Colonic mucosa (tissue), 4 donors: ENCODE measurements around the gene RABGAP1. TPM values are rescaled to one million over a fixed set of nuclear protein-coding genes. Genes with fewer than 3 reads are reported as not detected.

Source experiments
- DNase-seq: peaks from one replicate; pipeline ENCODE4 v3.0.0-alpha.2; 2020
- H3K27ac ChIP-seq: fragments of 200-600 bp; one replicate; pipeline ENCODE4 v1.8.0; 2021
- H3K27me3 ChIP-seq: fragments of 200-600 bp; one replicate; pipeline ENCODE4 v1.8.0; 2021
- H3K36me3 ChIP-seq: fragments of 200-600 bp; one replicate; pipeline ENCODE4 v1.8.0; 2021
- H3K4me1 ChIP-seq: fragments of 200-600 bp; one replicate; pipeline ENCODE4 v1.8.0; 2021; ENCODE audit warnings: mild to moderate bottlenecking
- H3K4me3 ChIP-seq: fragments of 200-600 bp; one replicate; pipeline ENCODE4 v1.8.0; 2021
- H3K9ac ChIP-seq, 2 donors: one replicate each; pipeline ENCODE4 v1.7.0; 2013; ENCODE audit warnings: control low read depth in 2 of 2, low read depth in 2 of 2, low read length in 2 of 2
- H3K9me3 ChIP-seq: fragments of 200-600 bp; one replicate; pipeline ENCODE4 v1.8.0; 2021
- intact Hi-C: fragments of 100-400 bp; cut with DNase I; formaldehyde crosslinking; loops from one replicate; pipeline ENCODE4 v1.14.1; 2022
- total RNA-seq, 2 donors: library from RNA; stranded (reverse); fragmentation: NEBNext Ultra II Directional in 1 of 2; extraction: Animal tissue kit (Norgen Biotek cat#: 25700) in 1 of 2; gene quantifications; one replicate each; pipeline ENCODE4 v1.2.1, GENCODE V29; 2021
- TF ChIP-seq, protein P1 (sequence below): fragments of 200-600 bp; IDR thresholded peaks from one replicate; pipeline ENCODE4 v1.8.0; 2022; ENCODE audit warnings: antibody characterized with exemption, mild to moderate bottlenecking
- donor health status: healthy.
- donor health status: DM: no; HTN: no; CAD: no.
- donor health status: DM: no; HTN: no; CAD: no.

Gene RABGAP1
- total RNA-seq, 2 donors from 2014 or later = 40.9 to 49.4 TPM

DNA sequence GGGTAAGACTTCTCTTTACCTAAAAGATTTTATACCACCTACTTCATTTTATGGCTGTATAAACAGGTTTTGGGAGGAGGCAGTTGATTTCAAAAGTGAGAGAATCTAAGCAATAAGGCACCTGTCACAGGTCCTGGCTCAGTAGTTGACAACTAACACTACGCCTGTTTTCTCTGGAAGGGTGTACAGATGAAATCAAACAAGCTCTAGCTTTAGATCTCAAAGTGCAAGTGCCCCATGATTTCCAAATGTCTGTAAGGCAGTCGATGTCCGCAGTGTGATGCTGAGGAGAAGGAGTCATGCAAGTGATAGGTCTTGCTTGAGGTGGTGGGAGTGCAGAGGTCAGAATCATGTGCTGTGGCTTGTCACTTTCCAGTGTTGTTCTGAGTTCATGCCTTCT is 158.7 kb downstream of the RABGAP1 start:
- Histone ChIP-seq H3K27me3 (no peaks in the 10 kb centered on the region), H3K36me3 (peaks cover 12% of the 10 kb centered on the region), H3K4me3 (no peak overlapping the region), H3K27ac (no peak overlapping the region), H3K9me3 (no peaks in the 10 kb centered on the region), H3K4me1 (no peaks in the 10 kb centered on the region), H3K9ac (no peak overlapping the region)
- DNase-seq = no peak
- intact Hi-C loops = no loop called here
- TF ChIP-seq, protein P1, sequence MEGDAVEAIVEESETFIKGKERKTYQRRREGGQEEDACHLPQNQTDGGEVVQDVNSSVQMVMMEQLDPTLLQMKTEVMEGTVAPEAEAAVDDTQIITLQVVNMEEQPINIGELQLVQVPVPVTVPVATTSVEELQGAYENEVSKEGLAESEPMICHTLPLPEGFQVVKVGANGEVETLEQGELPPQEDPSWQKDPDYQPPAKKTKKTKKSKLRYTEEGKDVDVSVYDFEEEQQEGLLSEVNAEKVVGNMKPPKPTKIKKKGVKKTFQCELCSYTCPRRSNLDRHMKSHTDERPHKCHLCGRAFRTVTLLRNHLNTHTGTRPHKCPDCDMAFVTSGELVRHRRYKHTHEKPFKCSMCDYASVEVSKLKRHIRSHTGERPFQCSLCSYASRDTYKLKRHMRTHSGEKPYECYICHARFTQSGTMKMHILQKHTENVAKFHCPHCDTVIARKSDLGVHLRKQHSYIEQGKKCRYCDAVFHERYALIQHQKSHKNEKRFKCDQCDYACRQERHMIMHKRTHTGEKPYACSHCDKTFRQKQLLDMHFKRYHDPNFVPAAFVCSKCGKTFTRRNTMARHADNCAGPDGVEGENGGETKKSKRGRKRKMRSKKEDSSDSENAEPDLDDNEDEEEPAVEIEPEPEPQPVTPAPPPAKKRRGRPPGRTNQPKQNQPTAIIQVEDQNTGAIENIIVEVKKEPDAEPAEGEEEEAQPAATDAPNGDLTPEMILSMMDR = no peak

DNA sequence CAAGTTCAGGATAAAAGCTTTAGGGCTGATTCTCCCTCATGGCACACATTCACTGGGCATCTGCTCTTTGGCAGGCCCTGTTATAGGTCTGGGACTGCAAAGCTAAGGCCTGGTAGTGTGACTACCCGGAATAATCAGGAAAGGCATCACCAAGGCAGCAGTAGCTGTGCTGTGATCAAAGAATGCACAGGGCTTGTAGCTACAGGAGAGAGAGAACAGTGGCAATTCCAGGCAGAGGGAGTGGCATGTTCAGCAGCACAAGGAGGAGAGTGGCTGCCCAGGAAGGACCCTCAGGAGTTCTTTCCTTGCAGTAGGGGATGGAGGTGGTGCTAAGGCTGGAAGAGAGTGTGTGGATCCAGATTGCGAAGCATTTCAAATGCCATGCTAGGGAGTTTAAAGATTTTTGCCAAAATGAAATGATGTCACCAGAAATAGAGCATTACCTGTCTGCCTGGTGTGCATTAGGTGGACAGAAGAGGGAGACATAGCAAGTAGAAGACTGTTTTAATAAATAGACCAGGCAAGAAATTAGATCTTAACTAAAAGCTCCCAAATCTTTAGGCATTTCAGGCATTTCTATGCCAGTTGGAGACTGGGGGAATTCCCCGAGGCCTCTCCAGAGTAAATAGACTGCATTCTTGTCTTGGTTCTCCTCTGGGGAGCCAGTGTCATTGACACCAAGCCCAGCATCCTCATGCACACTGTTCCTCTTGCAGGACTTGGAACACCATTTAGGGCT is 161.7 kb downstream of the RABGAP1 start:
- TF ChIP-seq, protein P1 = no peak
- H3K36me3 ChIP-seq = peaks cover 6% of the 10 kb centered on the region
- intact Hi-C loops = no loop called here
- no peak overlapping the region for H3K4me3 ChIP-seq
- no peaks in the 10 kb centered on the region for H3K9me3 ChIP-seq
- no peaks in the 10 kb centered on the region for H3K4me1 ChIP-seq
- no peak overlapping the region for H3K9ac ChIP-seq
- no peaks in the 10 kb centered on the region for H3K27me3 ChIP-seq
- no peak overlapping the region for H3K27ac ChIP-seq
- no peak for DNase-seq

DNA sequence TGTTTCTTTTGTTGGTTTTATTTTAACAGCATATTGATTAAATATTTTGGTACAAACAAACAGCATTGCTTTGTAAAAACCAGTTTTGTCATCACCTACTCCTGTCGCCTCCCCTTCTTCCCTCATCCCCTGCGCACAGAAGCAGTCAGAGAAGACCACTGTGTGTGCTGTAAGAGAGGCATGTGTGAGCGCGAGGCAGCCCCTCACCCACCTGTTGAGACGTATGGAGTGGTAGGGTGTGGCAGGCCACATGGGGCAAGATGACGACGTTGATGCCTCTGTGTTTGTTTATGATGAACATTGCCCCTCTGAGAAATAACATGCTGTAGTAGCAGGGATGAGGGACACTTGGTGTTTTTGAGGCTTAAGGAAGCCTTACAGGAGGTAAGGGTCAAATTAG is 164.0 kb downstream of the RABGAP1 start:
- no peaks in the 10 kb centered on the region for H3K4me1 ChIP-seq
- H3K36me3 ChIP-seq = no peaks in the 10 kb centered on the region
- H3K9me3 ChIP-seq = no peaks in the 10 kb centered on the region
- TF ChIP-seq, protein P1 = no peak
- no peak for DNase-seq
- intact Hi-C loops = no loop called here
- no peak overlapping the region for H3K9ac ChIP-seq
- H3K27me3 ChIP-seq = no peaks in the 10 kb centered on the region
- H3K4me3 ChIP-seq = no peak overlapping the region
- H3K27ac ChIP-seq = no peak overlapping the region

GRCh38 chr9:123105490-123105889 is 164.7 kb downstream of the RABGAP1 start:
- intact Hi-C loops = no loop called here
- H3K4me1 ChIP-seq = no peaks in the 10 kb centered on the region
- H3K27ac ChIP-seq = no peak overlapping the region
- no peaks in the 10 kb centered on the region for H3K27me3 ChIP-seq
- H3K9me3 ChIP-seq = no peaks in the 10 kb centered on the region
- TF ChIP-seq, protein P1 = no peak
- H3K36me3 ChIP-seq = no peaks in the 10 kb centered on the region
- H3K9ac ChIP-seq = no peak overlapping the region
- no peak overlapping the region for H3K4me3 ChIP-seq
- no peak for DNase-seq

DNA sequence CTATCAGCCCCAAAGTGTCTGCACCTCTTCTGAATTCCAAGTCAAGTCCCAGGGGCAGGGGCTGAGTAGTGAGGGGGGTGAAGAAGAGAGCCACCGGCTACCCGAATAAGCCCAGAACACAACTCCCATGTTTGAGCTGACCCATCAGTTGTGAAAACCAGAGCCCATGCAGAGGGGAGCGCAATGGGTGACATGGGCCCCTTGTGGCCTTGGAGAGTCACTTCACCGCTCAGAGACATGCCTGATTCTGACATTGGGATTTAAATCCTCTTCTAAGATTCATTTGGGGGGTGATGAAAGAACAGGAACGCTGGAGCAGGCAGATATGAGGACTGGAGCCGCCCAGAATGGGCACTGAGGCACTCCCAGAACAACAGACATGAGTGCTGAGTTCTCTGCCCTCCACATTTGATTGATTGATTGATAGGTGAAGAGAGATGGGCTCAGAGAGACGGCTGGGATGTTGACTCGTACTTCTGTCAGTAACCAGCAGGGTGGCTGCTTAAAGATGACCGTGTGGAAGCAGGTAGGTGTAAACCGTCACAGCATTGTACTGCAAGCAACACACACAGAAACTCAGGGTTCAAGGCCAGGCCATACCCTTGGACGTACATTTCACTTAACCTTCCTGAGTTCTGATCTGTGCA is 166.9 kb downstream of the RABGAP1 start:
- H3K27ac ChIP-seq = no peak overlapping the region

More for the DNA sequence above, 166.9 kb downstream of the RABGAP1 start:
- intact Hi-C loops = no loop called here
- Histone ChIP-seq H3K4me3 (no peak overlapping the region), H3K4me1 (no peaks in the 10 kb centered on the region), H3K9ac (no peak overlapping the region), H3K27me3 (no peaks in the 10 kb centered on the region), H3K9me3 (no peaks in the 10 kb centered on the region), H3K36me3 (no peaks in the 10 kb centered on the region)
- no peak for DNase-seq
- TF ChIP-seq, protein P1 = no peak
